HepG2 (cell line): ENCODE data around the gene ASTN1. TPM values are rescaled to one million over a fixed set of nuclear protein-coding genes. Genes with fewer than 3 reads are reported as not detected.

ENCODE experiments used
- ATAC-seq: fragments of 200-7000 bp; cut with Tn5 transposase; 3 replicates; pipeline ENCODE4 v1.9.1; 2020; ENCODE audit warnings: mild to moderate bottlenecking, moderate library complexity
- BruUV-seq: library from RNA; stranded (reverse); fragments of 400-500 nt; replicated peaks from 2 replicates; lab custom pipeline; 2021; lab: Mats Ljungman, UMichigan
- CTCF ChIA-PET: fragments of 300-600 bp; formaldehyde crosslinking; extraction: SDS; loops from one replicate; lab custom pipeline; 2021; ENCODE audit warnings: low total read pairs, inconsistent platforms, low intra/inter-chr PET ratio; lab: Yijun Ruan, JAX
- POLR2A ChIA-PET: fragments of 350-600 bp; sonication (Branson Sonifier 250); formaldehyde crosslinking; loops from one replicate; lab custom pipeline; 2020; ENCODE audit warnings: antibody characterized with exemption, inconsistent platforms; lab: Yijun Ruan, JAX
- DNase-seq: peaks from one replicate; pipeline ENCODE4 v3.0.0-alpha.2; 2015; ENCODE audit warnings: low spot score
- FAIRE-seq: peaks from 3 replicates; lab custom pipeline; 2011; peaks lifted over from hg19 to GRCh38; lab: Jason Lieb, UNC
- H2AFZ ChIP-seq: one replicate; pipeline ENCODE4 v1.6.1; 2011; ENCODE audit warnings: low read length, inconsistent platforms
- H3K27ac ChIP-seq: fragments of 300-600 bp; 3 replicates; pipeline ENCODE4 v1.8.0; 2011; ENCODE audit warnings: mixed run types, mild to moderate bottlenecking, mixed read lengths, low read length, inconsistent platforms; ENCODE audit not compliant: insufficient read depth; ENCODE audit errors: extremely low read length
- H3K27me3 ChIP-seq, 2 experiments: fragments of 200-600 bp in 1 of 2; 2 replicates in 1 of 2; 3 replicates in 1 of 2; pipeline versions ENCODE4 v1.6.0 to v1.8.0; 2011; ENCODE audit warnings: low read length in 2 of 2, mild to moderate bottlenecking in 2 of 2, moderate library complexity in 2 of 2, inconsistent platforms in 1 of 2; ENCODE audit not compliant: insufficient read depth in 2 of 2, control insufficient read depth in 1 of 2
- H3K36me3 ChIP-seq, 2 experiments: fragments of 200-600 bp in 1 of 2; replicated peaks in 1 of 2; 2 replicates in 1 of 2; 3 replicates in 1 of 2; pipeline versions ENCODE4 v1.5.1 to v1.8.0; 2011; ENCODE audit warnings: low read length in 2 of 2, inconsistent platforms in 1 of 2; ENCODE audit not compliant: insufficient read depth in 2 of 2, control insufficient read depth in 1 of 2
- H3K4me1 ChIP-seq: 2 replicates; pipeline ENCODE4 v1.5.1; 2012; ENCODE audit warnings: low read length, inconsistent platforms; ENCODE audit not compliant: insufficient read depth
- H3K4me2 ChIP-seq: 2 replicates; pipeline ENCODE4 v1.6.0; 2011; ENCODE audit warnings: low read depth, low read length, inconsistent platforms
- H3K4me3 ChIP-seq, 3 experiments: fragments of 200-600 bp in 1 of 3; sonication (generic), shearing (Covaris generic) in 1 of 3; replicated peaks in 1 of 3; 2 replicates each; pipeline ENCODE4 v1.5.1; 2011 to 2016; ENCODE audit warnings: low read length in 3 of 3, inconsistent platforms in 2 of 3, low read depth in 2 of 3, mild to moderate bottlenecking in 2 of 3, control low read depth in 1 of 3, mixed read lengths in 1 of 3; ENCODE audit not compliant: insufficient read depth in 1 of 3
- H3K79me2 ChIP-seq: one replicate; pipeline ENCODE4 v1.6.1; 2011; ENCODE audit warnings: low read length, inconsistent platforms; ENCODE audit not compliant: insufficient read depth
- H3K9ac ChIP-seq: 2 replicates; pipeline ENCODE4 v1.6.0; 2011; ENCODE audit warnings: mild to moderate bottlenecking, low read depth, low read length, inconsistent platforms; ENCODE audit not compliant: insufficient read depth
- H3K9me3 ChIP-seq: 2 replicates; pipeline ENCODE4 v1.5.1; 2012; ENCODE audit warnings: mild to moderate bottlenecking, low read length
- H4K20me1 ChIP-seq: 2 replicates; pipeline ENCODE4 v1.6.0; 2011; ENCODE audit warnings: inconsistent platforms, mild to moderate bottlenecking, low read length, moderate library complexity; ENCODE audit not compliant: insufficient read depth
- ESRRA ChIP-seq: sonication (generic); formaldehyde crosslinking; IDR thresholded peaks from 2 replicates; pipeline ENCODE4 v1.5.1; 2020; ENCODE audit warnings: mild to moderate bottlenecking, low read depth, missing genetic modification reagents
- HNRNPK ChIP-seq: fragments of 200-400 bp; formaldehyde crosslinking; IDR thresholded peaks from 2 replicates; pipeline ENCODE4 v1.6.1; 2018; ENCODE audit warnings: low read length, low read depth, moderate library complexity, mild to moderate bottlenecking; ENCODE audit not compliant: poor library complexity, severe bottlenecking
- IKZF4 ChIP-seq: sonication (generic); formaldehyde crosslinking; IDR thresholded peaks from 2 replicates; pipeline ENCODE4 v1.5.1; 2020; ENCODE audit warnings: borderline replicate concordance, mild to moderate bottlenecking, low read depth, missing genetic modification reagents; ENCODE audit errors: not compliant biosample characterization
- MBD4 ChIP-seq: IDR thresholded peaks from 2 replicates; pipeline ENCODE4 v1.6.1; 2012; ENCODE audit warnings: low read length, inconsistent platforms, borderline replicate concordance
- PRMT3 ChIP-seq: sonication (generic); formaldehyde crosslinking; IDR thresholded peaks from 2 replicates; pipeline ENCODE4 v1.8.1; 2022; ENCODE audit warnings: low read depth, mild to moderate bottlenecking, moderate library complexity, missing genetic modification reagents, borderline replicate concordance
- SETDB1 ChIP-seq: sonication (generic); formaldehyde crosslinking; IDR thresholded peaks from 2 replicates; pipeline ENCODE4 v1.5.1; 2020; ENCODE audit warnings: missing genetic modification reagents, mild to moderate bottlenecking, borderline replicate concordance
- SIN3B ChIP-seq: fragments of 150-350 bp; IDR thresholded peaks from 2 replicates; pipeline ENCODE4 v1.6.1; 2014; ENCODE audit warnings: low read length
- SMAD9 ChIP-seq: sonication (generic); formaldehyde crosslinking; IDR thresholded peaks from 2 replicates; pipeline ENCODE4 v1.5.1; 2020; ENCODE audit warnings: mild to moderate bottlenecking, missing genetic modification reagents
- TBL1XR1 ChIP-seq: fragments of 150-350 bp; IDR thresholded peaks from 2 replicates; pipeline ENCODE4 v1.6.1; 2014; ENCODE audit warnings: borderline replicate concordance, low read length; ENCODE audit not compliant: partially characterized antibody
- ZBTB42 ChIP-seq: sonication (generic); formaldehyde crosslinking; IDR thresholded peaks from 2 replicates; pipeline ENCODE4 v1.5.0; 2020; ENCODE audit warnings: mild to moderate bottlenecking, missing genetic modification reagents
- ZFP1 ChIP-seq: IDR thresholded peaks from 2 replicates; pipeline ENCODE4 v1.6.1; 2016
- ZNF446 ChIP-seq: sonication (generic); formaldehyde crosslinking; IDR thresholded peaks from 2 replicates; pipeline ENCODE4 v1.5.0; 2020; ENCODE audit warnings: mild to moderate bottlenecking, missing genetic modification reagents
- ZNF652 ChIP-seq: IDR thresholded peaks from 2 replicates; pipeline ENCODE4 v1.6.1; 2016; ENCODE audit warnings: low read depth, borderline replicate concordance
- ZXDC ChIP-seq: sonication (generic); formaldehyde crosslinking; IDR thresholded peaks from 2 replicates; pipeline ENCODE4 v1.5.0; 2020; ENCODE audit warnings: mild to moderate bottlenecking, missing genetic modification reagents
- WGBS: methylation state at CpG from one replicate; pipeline ENCODE4 v1.1.6; 2017; ENCODE audit warnings: low lambda C conversion rate; 5-methylcytosine and 5-hydroxymethylcytosine counted together
- in situ Hi-C: cut with HindIII; loops from 2 replicates; pipeline ENCODE4 v1.10.0; 2017; ENCODE audit warnings: low pct_unique_long_range_greater_than_20kb; ENCODE audit not compliant: extremely low pct_ligation_motif_present
- intact Hi-C: fragments of 100-400 bp; cut with micrococcal nuclease; formaldehyde crosslinking; loops from one replicate; pipeline ENCODE4 v1.10.0; 2022; ENCODE audit not compliant: unreplicated experiment
- polyA plus RNA-seq, 8 experiments: library from polyadenylated mRNA; depleted of rRNA in 3 of 8; stranded (reverse) in 7 of 8; unstranded in 1 of 8; fragments of >200 nt; fragmentation: Illumina TruSeq in 4 of 8; extraction: Trizol in 4 of 8; gene quantifications; 2 replicates each; pipeline versions ENCODE4 v1.2.1 to v1.2.3, GENCODE V29; 2011 to 2016; ENCODE audit warnings: low read depth in 4 of 8, missing spikeins in 1 of 8, mixed read lengths in 1 of 8; ENCODE audit not compliant: insufficient read depth in 1 of 8
- total RNA-seq, 5 experiments: library from RNA; depleted of rRNA; stranded (reverse); fragments of >200 nt; fragmentation: Illumina TruSeq; extraction: Trizol; gene quantifications; 2 replicates each; pipeline ENCODE4 v1.2.3, GENCODE V29; 2016; ENCODE audit warnings: low read depth in 1 of 5
- TF ChIP-seq, protein P1 (sequence below): sonication (generic); formaldehyde crosslinking; IDR thresholded peaks from 2 replicates; pipeline ENCODE4 v1.4.0; 2020; ENCODE audit warnings: missing genetic modification reagents, borderline replicate concordance
- TF ChIP-seq, protein P2 (sequence below): sonication (generic); formaldehyde crosslinking; conservative IDR thresholded peaks from 2 replicates; pipeline ENCODE4 v1.4.0; 2020; ENCODE audit warnings: missing genetic modification reagents

The ASTN1 gene
- total and polyA plus RNA-seq, 2 of the 13 experiments (the other 11 are each of a cell fraction or from before 2014, with no cell fraction given), result not detected

- H3K27ac ChIP-seq, result no peak overlapping the region
- no peak overlapping the region for H3K4me3 ChIP-seq
- no peaks in the 10 kb centered on the region for H3K27me3 ChIP-seq
- FAIRE-seq (no peak), DNase-seq (no peak), ATAC-seq (no peak)
- intact Hi-C loops (no loop called here), in situ Hi-C loops (loop anchor here (25.0 kb wide), 2 partner anchors 444 to 1669 kb away; no protein-coding TSS in a partner anchor)
- H3K4me2 ChIP-seq, result no peak overlapping the region
- ChIA-PET CTCF (no interaction called here), POLR2A (no interaction called here)
- H3K4me1 ChIP-seq, result no peaks in the 10 kb centered on the region
- H3K9me3 ChIP-seq, result no peaks in the 10 kb centered on the region
- H3K79me2 ChIP-seq, result no peaks in the 10 kb centered on the region
- H2AFZ ChIP-seq, result no peak overlapping the region
- H3K9ac ChIP-seq, result no peak overlapping the region
- WGBS, result 8% methylated on average over 2 of the region's 2 CpGs
- no peaks in the 10 kb centered on the region for H3K36me3 ChIP-seq
- no peaks in the 10 kb centered on the region for H4K20me1 ChIP-seq
- BruUV-seq, result no TSS peak
- no peak for TF ChIP-seq SMAD9 (CRISPR knock-in tag)
- TF ChIP-seq ZNF652 (CRISPR knock-in tag), result no peak
- no peak for TF ChIP-seq ZXDC (CRISPR knock-in tag)
- no peak for TF ChIP-seq ZNF446 (CRISPR knock-in tag)
- TF ChIP-seq, protein P1, sequence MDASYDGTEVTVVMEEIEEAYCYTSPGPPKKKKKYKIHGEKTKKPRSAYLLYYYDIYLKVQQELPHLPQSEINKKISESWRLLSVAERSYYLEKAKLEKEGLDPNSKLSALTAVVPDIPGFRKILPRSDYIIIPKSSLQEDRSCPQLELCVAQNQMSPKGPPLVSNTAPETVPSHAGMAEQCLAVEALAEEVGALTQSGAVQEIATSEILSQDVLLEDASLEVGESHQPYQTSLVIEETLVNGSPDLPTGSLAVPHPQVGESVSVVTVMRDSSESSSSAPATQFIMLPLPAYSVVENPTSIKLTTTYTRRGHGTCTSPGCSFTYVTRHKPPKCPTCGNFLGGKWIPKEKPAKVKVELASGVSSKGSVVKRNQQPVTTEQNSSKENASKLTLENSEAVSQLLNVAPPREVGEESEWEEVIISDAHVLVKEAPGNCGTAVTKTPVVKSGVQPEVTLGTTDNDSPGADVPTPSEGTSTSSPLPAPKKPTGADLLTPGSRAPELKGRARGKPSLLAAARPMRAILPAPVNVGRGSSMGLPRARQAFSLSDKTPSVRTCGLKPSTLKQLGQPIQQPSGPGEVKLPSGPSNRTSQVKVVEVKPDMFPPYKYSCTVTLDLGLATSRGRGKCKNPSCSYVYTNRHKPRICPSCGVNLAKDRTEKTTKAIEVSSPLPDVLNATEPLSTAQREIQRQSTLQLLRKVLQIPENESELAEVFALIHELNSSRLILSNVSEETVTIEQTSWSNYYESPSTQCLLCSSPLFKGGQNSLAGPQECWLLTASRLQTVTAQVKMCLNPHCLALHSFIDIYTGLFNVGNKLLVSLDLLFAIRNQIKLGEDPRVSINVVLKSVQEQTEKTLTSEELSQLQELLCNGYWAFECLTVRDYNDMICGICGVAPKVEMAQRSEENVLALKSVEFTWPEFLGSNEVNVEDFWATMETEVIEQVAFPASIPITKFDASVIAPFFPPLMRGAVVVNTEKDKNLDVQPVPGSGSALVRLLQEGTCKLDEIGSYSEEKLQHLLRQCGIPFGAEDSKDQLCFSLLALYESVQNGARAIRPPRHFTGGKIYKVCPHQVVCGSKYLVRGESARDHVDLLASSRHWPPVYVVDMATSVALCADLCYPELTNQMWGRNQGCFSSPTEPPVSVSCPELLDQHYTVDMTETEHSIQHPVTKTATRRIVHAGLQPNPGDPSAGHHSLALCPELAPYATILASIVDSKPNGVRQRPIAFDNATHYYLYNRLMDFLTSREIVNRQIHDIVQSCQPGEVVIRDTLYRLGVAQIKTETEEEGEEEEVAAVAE (CRISPR knock-in tag), result no peak
- TF ChIP-seq ZFP1 (CRISPR knock-in tag), result no peak
- no peak for TF ChIP-seq SIN3B
- TF ChIP-seq PRMT3 (CRISPR knock-in tag), result no peak
- no peak for TF ChIP-seq MBD4
- no peak for TF ChIP-seq IKZF4 (CRISPR knock-in tag)
- no peak for TF ChIP-seq HNRNPK
- no peak for TF ChIP-seq ZBTB42 (CRISPR knock-in tag)
- no peak for TF ChIP-seq TBL1XR1
- TF ChIP-seq SETDB1 (CRISPR knock-in tag), result no peak
- no peak for TF ChIP-seq ESRRA (CRISPR knock-in tag)
- TF ChIP-seq, protein P2, sequence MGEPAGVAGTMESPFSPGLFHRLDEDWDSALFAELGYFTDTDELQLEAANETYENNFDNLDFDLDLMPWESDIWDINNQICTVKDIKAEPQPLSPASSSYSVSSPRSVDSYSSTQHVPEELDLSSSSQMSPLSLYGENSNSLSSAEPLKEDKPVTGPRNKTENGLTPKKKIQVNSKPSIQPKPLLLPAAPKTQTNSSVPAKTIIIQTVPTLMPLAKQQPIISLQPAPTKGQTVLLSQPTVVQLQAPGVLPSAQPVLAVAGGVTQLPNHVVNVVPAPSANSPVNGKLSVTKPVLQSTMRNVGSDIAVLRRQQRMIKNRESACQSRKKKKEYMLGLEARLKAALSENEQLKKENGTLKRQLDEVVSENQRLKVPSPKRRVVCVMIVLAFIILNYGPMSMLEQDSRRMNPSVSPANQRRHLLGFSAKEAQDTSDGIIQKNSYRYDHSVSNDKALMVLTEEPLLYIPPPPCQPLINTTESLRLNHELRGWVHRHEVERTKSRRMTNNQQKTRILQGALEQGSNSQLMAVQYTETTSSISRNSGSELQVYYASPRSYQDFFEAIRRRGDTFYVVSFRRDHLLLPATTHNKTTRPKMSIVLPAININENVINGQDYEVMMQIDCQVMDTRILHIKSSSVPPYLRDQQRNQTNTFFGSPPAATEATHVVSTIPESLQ (CRISPR knock-in tag), result no peak
Measured at GRCh38 chr1:176831150-176831549, 333.4 kb downstream of the ASTN1 start.
